Keratinocyte (primary cell): ENCODE data around the gene CTXN1. TPM values are rescaled to one million over a fixed set of nuclear protein-coding genes. Genes with fewer than 3 reads are reported as not detected.

Experiments
- DNase-seq: peaks from one replicate; pipeline ENCODE4 v3.0.0-alpha.2; 2011; ENCODE audit warnings: low read depth, missing footprints, low spot score
- FAIRE-seq: peaks from 2 replicates; lab custom pipeline; 2011; peaks lifted over from hg19 to GRCh38; lab: Jason Lieb, UNC
- H2AFZ ChIP-seq: 2 replicates; pipeline ENCODE4 v1.6.0; 2012; ENCODE audit warnings: low read length, control low read depth, inconsistent platforms; ENCODE audit not compliant: control insufficient read depth
- H3K27ac ChIP-seq: 2 replicates; pipeline ENCODE4 v1.5.1; 2011; ENCODE audit warnings: low read length; ENCODE audit not compliant: control insufficient read depth, insufficient read depth
- H3K27me3 ChIP-seq: 3 replicates; pipeline ENCODE4 v1.6.0; 2011; ENCODE audit warnings: low read length; ENCODE audit not compliant: control insufficient read depth, insufficient read depth; ENCODE audit errors: extremely low read depth
- H3K36me3 ChIP-seq, 2 experiments: 2 replicates in 1 of 2; 3 replicates in 1 of 2; pipeline ENCODE4 v1.5.1; 2011; ENCODE audit warnings: low read length in 2 of 2, mild to moderate bottlenecking in 1 of 2; ENCODE audit not compliant: control insufficient read depth in 2 of 2, insufficient read depth in 2 of 2; ENCODE audit errors: extremely low read depth in 1 of 2
- H3K4me1 ChIP-seq: 3 replicates; pipeline ENCODE4 v1.5.1; 2011; ENCODE audit warnings: low read length; ENCODE audit not compliant: control insufficient read depth, insufficient read depth; ENCODE audit errors: extremely low read depth
- H3K4me2 ChIP-seq: 3 replicates; pipeline ENCODE4 v1.6.0; 2011; ENCODE audit warnings: low read depth, low read length; ENCODE audit not compliant: control insufficient read depth, insufficient read depth; ENCODE audit errors: extremely low read depth
- H3K4me3 ChIP-seq, 3 experiments: fragments of 200-600 bp in 1 of 3; sonication (generic) in 1 of 3; 2 replicates in 2 of 3; 3 replicates in 1 of 3; pipeline ENCODE4 v1.5.1; 2011 to 2016; ENCODE audit warnings: low read length in 3 of 3, mild to moderate bottlenecking in 3 of 3, control low read depth in 2 of 3, inconsistent platforms in 1 of 3, low read depth in 1 of 3, mixed read lengths in 1 of 3, mixed run types in 1 of 3, moderate library complexity in 1 of 3; ENCODE audit not compliant: control insufficient read depth in 2 of 3, insufficient read depth in 2 of 3; ENCODE audit errors: extremely low read depth in 1 of 3
- H3K79me2 ChIP-seq: 2 replicates; pipeline ENCODE4 v1.6.0; 2012; ENCODE audit warnings: low read length; ENCODE audit not compliant: control insufficient read depth, insufficient read depth
- H3K9ac ChIP-seq: 3 replicates; pipeline ENCODE4 v1.6.0; 2011; ENCODE audit warnings: low read length; ENCODE audit not compliant: control insufficient read depth, insufficient read depth; ENCODE audit errors: extremely low read depth
- H3K9me1 ChIP-seq: 3 replicates; pipeline ENCODE4 v1.6.0; 2011; ENCODE audit warnings: low read length; ENCODE audit not compliant: control insufficient read depth, insufficient read depth; ENCODE audit errors: extremely low read depth
- H3K9me3 ChIP-seq: 2 replicates; pipeline ENCODE4 v1.5.1; 2012; ENCODE audit warnings: low read depth, low read length; ENCODE audit not compliant: control insufficient read depth
- H4K20me1 ChIP-seq: 3 replicates; pipeline ENCODE4 v1.6.0; 2011; ENCODE audit warnings: low read length; ENCODE audit not compliant: control insufficient read depth, insufficient read depth; ENCODE audit errors: extremely low read depth
- CTCF ChIP-seq, 3 experiments: IDR thresholded peaks in 1 of 3; conservative IDR thresholded peaks in 1 of 3; optimal IDR thresholded peaks in 1 of 3; 2 replicates in 2 of 3; 3 replicates in 1 of 3; pipeline versions ENCODE3 to v1.5.1; 2011; ENCODE audit warnings: low read length in 3 of 3, mild to moderate bottlenecking in 3 of 3, moderate library complexity in 2 of 3, control low read depth in 1 of 3, inconsistent platforms in 1 of 3; ENCODE audit not compliant: insufficient read depth in 2 of 3; ENCODE audit errors: extremely low read depth in 1 of 3
- EZH2 ChIP-seq: IDR thresholded peaks from one replicate; pipeline ENCODE4 v1.6.1; 2012; ENCODE audit warnings: inconsistent platforms, mild to moderate bottlenecking, low read length, moderate library complexity
- dilution Hi-C: fragments of 300-500 bp; cut with MboI; formaldehyde crosslinking; loops from one replicate; pipeline ENCODE4 v1.7.0; 2020; ENCODE audit warnings: low sequenced_read_pairs; ENCODE audit not compliant: extremely low pct_ligation_motif_present
- polyA plus RNA-seq, 5 experiments: library from polyadenylated mRNA; depleted of rRNA in 3 of 5; stranded (reverse) in 3 of 5; stranded (forward) in 1 of 5; unstranded in 1 of 5; fragments of >200 nt; gene quantifications; 1 replicate in 1 of 5; 2 replicates in 3 of 5; 3 replicates in 1 of 5; pipeline versions ENCODE4 v1.2.1 to v1.2.3, GENCODE V29; 2011 to 2012; ENCODE audit warnings: missing spikeins in 2 of 5, low read depth in 1 of 5, low replicate concordance in 1 of 5

CTXN1 gene
- polyA plus RNA-seq, 1 donor (not counting 4 experiments of a cell fraction or from before 2014, with no cell fraction given), result 0.41 TPM

- H3K79me2 ChIP-seq, result peaks cover 45% of the 10 kb centered on the region
- FAIRE-seq (no peak), DNase-seq (no peak)
- no peak overlapping the region for H3K27ac ChIP-seq
- peaks cover 5% of the 10 kb centered on the region for H4K20me1 ChIP-seq
- H3K27me3 ChIP-seq, result no peaks in the 10 kb centered on the region
- no peaks in the 10 kb centered on the region for H3K9me3 ChIP-seq
- no peak overlapping the region for H3K4me2 ChIP-seq
- H3K4me3 ChIP-seq, result no peak overlapping the region
- H3K36me3 ChIP-seq, result peaks cover 4 to 6% of the 10 kb centered on the region in 2 experiments
- dilution Hi-C loops, result no loop called here
- H3K9ac ChIP-seq, result no peak overlapping the region
- H2AFZ ChIP-seq, result no peak overlapping the region
- peaks cover 3% of the 10 kb centered on the region for H3K9me1 ChIP-seq
- peaks cover 41% of the 10 kb centered on the region for H3K4me1 ChIP-seq
- TF ChIP-seq EZH2, result no peak
- TF ChIP-seq CTCF (optimal IDR thresholded peaks at IDR 0.05 in 1 of 3, IDR thresholded peaks at IDR 0.05 in 1 of 3, conservative IDR thresholded peaks at IDR 0.05 in 1 of 3; ENCODE audit: extremely low read depth in 1 of 3, insufficient read depth in 2 of 3, low read length in 3 of 3), result no peak
Observed at GRCh38 chr19:7905859-7906258, 20.1 kb downstream of the CTXN1 start.

GRCh38 chr19:7905268-7905667, 20.7 kb downstream of the CTXN1 start:
- FAIRE-seq, result no peak

More at GRCh38 chr19:7905268-7905667, 20.7 kb downstream of the CTXN1 start:
- H3K36me3 ChIP-seq, result peaks cover 2 to 5% of the 10 kb centered on the region in 2 experiments
- peaks cover 5% of the 10 kb centered on the region for H4K20me1 ChIP-seq
- peak overlapping the region; percentile 81 for H3K27ac ChIP-seq
- peak overlapping the region; percentile 93 for H3K9ac ChIP-seq
- DNase-seq, result no peak
- dilution Hi-C loops, result no loop called here
- peak overlapping the region; percentile 86 for H3K4me2 ChIP-seq
- peak overlapping the region in 2 of 3 experiments; percentile 84 to 88 for H3K4me3 ChIP-seq
- TF ChIP-seq EZH2, result no peak
- TF ChIP-seq CTCF (optimal IDR thresholded peaks at IDR 0.05 in 1 of 3, IDR thresholded peaks at IDR 0.05 in 1 of 3, conservative IDR thresholded peaks at IDR 0.05 in 1 of 3; ENCODE audit: extremely low read depth in 1 of 3, insufficient read depth in 2 of 3, low read length in 3 of 3), result no peak
- H3K27me3 ChIP-seq, result no peaks in the 10 kb centered on the region
- no peaks in the 10 kb centered on the region for H3K9me3 ChIP-seq
- H2AFZ ChIP-seq, result no peak overlapping the region
- H3K79me2 ChIP-seq, result peaks cover 45% of the 10 kb centered on the region
- H3K9me1 ChIP-seq, result peaks cover 3% of the 10 kb centered on the region
- peaks cover 47% of the 10 kb centered on the region for H3K4me1 ChIP-seq
